Spleen (tissue), 7 donors: Measurements from ENCODE around the gene SPON1.

ENCODE experiments used
- CTCF ChIP-seq, 11 experiments: fragments of 200-600 bp in 7 of 11; fragments of 450-650 bp in 4 of 11; sonication (generic) in 4 of 11; IDR thresholded peaks in 8 of 11; conservative IDR thresholded peaks in 3 of 11; 1 replicate in 7 of 11; 2 replicates in 4 of 11; pipeline versions ENCODE4 v1.4.0 to v1.8.0; 2016 to 2021; ENCODE audit warnings: antibody characterized with exemption in 11 of 11, inconsistent platforms in 4 of 11, mild to moderate bottlenecking in 1 of 11
- POLR2A ChIP-seq, 3 donors: fragments of 450-650 bp; IDR thresholded peaks; one replicate each; pipeline ENCODE4 v1.5.1; 2017; ENCODE audit warnings: antibody characterized with exemption in 3 of 3, mild to moderate bottlenecking in 1 of 3
- donor health status: DM: no; HTN: no; CAD: no; lungs with moderate emphysema.
- donor health status: DM: no; HTN: no; CAD: no.
- donor health status: DM: no; HTN: no; CAD: no.

- TF ChIP-seq POLR2A (IDR thresholded peaks at IDR 0.05) (no peak), CTCF (IDR thresholded peaks at IDR 0.05 in 8 of 11, conservative IDR thresholded peaks at IDR 0.05 in 3 of 11) (no peak)
These were observed 223.7 kb downstream of the SPON1 start for GRCh38 chr11:14186046-14186775.
